HepG2 (cell line): Measurements from ENCODE around the gene MAP2K5.

Experiments used
- EP300 ChIP-seq, 3 experiments: sonication (generic) in 1 of 3; formaldehyde crosslinking in 1 of 3; IDR thresholded peaks; 2 replicates each; pipeline versions ENCODE4 v1.5.1 to v1.6.1; 2011 to 2020; ENCODE audit warnings: low read depth in 2 of 3, low read length in 2 of 3, borderline replicate concordance in 1 of 3, improper control_type of control experiment in 1 of 3, mild to moderate bottlenecking in 1 of 3, missing genetic modification reagents in 1 of 3, moderate library complexity in 1 of 3
- POLR2AphosphoS5 ChIP-seq: IDR thresholded peaks from 2 replicates; pipeline ENCODE4 v1.6.1; 2012; ENCODE audit warnings: low read depth, low read length
- PTBP1 ChIP-seq: fragments of 200-400 bp; formaldehyde crosslinking; IDR thresholded peaks from 2 replicates; pipeline ENCODE4 v1.6.1; 2018; ENCODE audit warnings: low read length, low read depth; ENCODE audit not compliant: poor library complexity, severe bottlenecking
- SMC3 ChIP-seq: IDR thresholded peaks from 2 replicates; pipeline ENCODE4 v1.6.1; 2011; ENCODE audit warnings: low read length, improper control_type of control experiment
- ZC3H4 ChIP-seq: sonication (generic); formaldehyde crosslinking; IDR thresholded peaks from 2 replicates; pipeline ENCODE4 v1.4.0; 2020; ENCODE audit warnings: missing genetic modification reagents, borderline replicate concordance
- ZUFSP ChIP-seq: sonication (generic); formaldehyde crosslinking; IDR thresholded peaks from 2 replicates; pipeline ENCODE4 v1.9.0; 2021; ENCODE audit warnings: missing genetic modification reagents, mild to moderate bottlenecking, borderline replicate concordance
- TF ChIP-seq, protein P1 (sequence below): sonication (generic); formaldehyde crosslinking; IDR thresholded peaks from 2 replicates; pipeline ENCODE4 v1.9.0; 2021; ENCODE audit warnings: missing genetic modification reagents, mild to moderate bottlenecking, borderline replicate concordance
- TF ChIP-seq, protein P2 (sequence below): sonication (generic); formaldehyde crosslinking; IDR thresholded peaks from 2 replicates; pipeline ENCODE4 v1.5.1; 2020; ENCODE audit warnings: mild to moderate bottlenecking, missing genetic modification reagents, moderate library complexity

DNA sequence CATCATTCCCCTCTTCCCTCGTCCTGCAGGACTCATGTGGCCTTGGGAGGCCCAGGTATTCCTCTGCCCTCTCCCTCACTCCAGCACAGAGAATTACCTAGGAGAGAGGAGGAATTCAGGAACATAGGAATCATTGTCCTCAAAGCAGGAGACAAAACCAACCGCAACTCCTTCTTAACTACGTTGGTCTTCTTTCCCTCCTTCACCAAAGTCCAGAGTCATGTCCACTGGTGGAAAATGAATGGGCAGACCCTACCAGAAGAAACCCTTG, 227.8 kb downstream of the MAP2K5 start:
- TF ChIP-seq ZUFSP (CRISPR knock-in tag) (no peak), ZC3H4 (no peak), EP300 (IDR thresholded peaks at IDR 0.05; ENCODE audit: low read depth in 2 of 2, low read length in 2 of 2) (no peak), EP300 (CRISPR knock-in tag; IDR thresholded peaks at IDR 0.05; ENCODE audit: borderline replicate concordance) (no peak), PTBP1 (no peak), POLR2AphosphoS5 (no peak), SMC3 (no peak)
- TF ChIP-seq, protein P1, sequence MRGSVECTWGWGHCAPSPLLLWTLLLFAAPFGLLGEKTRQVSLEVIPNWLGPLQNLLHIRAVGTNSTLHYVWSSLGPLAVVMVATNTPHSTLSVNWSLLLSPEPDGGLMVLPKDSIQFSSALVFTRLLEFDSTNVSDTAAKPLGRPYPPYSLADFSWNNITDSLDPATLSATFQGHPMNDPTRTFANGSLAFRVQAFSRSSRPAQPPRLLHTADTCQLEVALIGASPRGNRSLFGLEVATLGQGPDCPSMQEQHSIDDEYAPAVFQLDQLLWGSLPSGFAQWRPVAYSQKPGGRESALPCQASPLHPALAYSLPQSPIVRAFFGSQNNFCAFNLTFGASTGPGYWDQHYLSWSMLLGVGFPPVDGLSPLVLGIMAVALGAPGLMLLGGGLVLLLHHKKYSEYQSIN (CRISPR knock-in tag) = no peak
- TF ChIP-seq, protein P2, sequence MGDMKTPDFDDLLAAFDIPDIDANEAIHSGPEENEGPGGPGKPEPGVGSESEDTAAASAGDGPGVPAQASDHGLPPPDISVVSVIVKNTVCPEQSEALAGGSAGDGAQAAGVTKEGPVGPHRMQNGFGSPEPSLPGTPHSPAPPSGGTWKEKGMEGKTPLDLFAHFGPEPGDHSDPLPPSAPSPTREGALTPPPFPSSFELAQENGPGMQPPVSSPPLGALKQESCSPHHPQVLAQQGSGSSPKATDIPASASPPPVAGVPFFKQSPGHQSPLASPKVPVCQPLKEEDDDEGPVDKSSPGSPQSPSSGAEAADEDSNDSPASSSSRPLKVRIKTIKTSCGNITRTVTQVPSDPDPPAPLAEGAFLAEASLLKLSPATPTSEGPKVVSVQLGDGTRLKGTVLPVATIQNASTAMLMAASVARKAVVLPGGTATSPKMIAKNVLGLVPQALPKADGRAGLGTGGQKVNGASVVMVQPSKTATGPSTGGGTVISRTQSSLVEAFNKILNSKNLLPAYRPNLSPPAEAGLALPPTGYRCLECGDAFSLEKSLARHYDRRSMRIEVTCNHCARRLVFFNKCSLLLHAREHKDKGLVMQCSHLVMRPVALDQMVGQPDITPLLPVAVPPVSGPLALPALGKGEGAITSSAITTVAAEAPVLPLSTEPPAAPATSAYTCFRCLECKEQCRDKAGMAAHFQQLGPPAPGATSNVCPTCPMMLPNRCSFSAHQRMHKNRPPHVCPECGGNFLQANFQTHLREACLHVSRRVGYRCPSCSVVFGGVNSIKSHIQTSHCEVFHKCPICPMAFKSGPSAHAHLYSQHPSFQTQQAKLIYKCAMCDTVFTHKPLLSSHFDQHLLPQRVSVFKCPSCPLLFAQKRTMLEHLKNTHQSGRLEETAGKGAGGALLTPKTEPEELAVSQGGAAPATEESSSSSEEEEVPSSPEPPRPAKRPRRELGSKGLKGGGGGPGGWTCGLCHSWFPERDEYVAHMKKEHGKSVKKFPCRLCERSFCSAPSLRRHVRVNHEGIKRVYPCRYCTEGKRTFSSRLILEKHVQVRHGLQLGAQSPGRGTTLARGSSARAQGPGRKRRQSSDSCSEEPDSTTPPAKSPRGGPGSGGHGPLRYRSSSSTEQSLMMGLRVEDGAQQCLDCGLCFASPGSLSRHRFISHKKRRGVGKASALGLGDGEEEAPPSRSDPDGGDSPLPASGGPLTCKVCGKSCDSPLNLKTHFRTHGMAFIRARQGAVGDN (CRISPR knock-in tag) = no peak
